NCI-H345 treated with DMSO at 0.1 percent for 48 hours (cell line): ENCODE measurements around the gene PCDHGB2.
"Not testable (repeated sequence)": the region's sequence is repeated elsewhere in the genome, so short reads cannot be mapped to it uniquely, and the experiment has no call there.

ENCODE experiments used
- DNase-seq: peaks from one replicate; lab custom pipeline; 2025; ENCODE audit not compliant: unreplicated experiment; lab: John Stamatoyannopoulos, UW

PCDHGB2 gene

DNA sequence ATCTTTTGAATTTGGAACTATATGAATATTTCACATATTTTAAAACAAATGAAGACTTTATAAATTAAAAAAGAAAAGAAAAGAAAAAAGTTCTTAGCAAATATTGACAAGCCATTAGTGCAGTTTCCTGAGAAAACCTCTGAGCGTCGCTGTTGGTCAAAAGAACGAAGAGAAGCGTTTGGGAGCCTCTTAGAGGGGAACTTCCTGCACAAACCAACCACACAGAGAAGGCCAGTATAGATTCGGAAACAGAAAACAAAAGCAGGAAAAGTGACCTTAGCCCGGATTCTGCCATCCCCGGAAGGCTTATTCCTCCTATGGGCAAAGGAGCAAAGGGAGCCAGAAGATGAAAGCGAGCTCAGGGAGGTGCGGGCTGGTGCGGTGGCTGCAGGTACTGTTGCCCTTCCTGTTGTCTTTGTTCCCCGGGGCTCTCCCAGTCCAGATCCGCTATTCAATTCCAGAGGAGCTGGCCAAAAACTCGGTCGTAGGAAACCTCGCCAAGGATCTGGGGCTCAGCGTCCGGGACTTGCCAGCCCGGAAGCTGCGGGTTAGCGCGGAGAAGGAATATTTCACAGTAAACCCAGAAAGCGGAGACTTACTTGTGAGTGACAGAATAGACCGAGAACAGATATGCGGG lies at the start of gene PCDHGB2:
TSS of gene PCDHGB2 (plus strand) at position 205 of the 637 bp plus-strand sequence. CDS start at position 347, 142 bp downstream.
- no peak for DNase-seq

DNA sequence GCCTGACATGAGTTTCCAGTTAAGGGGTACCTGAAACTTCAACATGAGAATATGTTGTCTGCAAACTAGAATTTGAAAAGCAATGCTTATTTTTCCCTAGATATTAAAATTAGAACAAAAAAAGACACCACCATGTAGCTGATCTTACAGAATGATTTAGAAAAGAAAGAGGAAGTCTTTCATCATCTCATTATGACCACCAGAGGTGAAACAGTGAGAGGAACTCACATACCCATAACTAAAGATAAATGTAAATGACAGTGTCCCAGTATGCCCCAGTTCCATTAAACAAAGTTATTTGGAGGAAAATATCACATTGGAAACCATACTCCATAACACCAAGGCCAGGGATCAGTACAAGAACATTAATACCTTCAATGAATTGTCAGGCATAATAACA lies 46.1 kb upstream of the PCDHGB2 start:
- no peak for DNase-seq

DNA sequence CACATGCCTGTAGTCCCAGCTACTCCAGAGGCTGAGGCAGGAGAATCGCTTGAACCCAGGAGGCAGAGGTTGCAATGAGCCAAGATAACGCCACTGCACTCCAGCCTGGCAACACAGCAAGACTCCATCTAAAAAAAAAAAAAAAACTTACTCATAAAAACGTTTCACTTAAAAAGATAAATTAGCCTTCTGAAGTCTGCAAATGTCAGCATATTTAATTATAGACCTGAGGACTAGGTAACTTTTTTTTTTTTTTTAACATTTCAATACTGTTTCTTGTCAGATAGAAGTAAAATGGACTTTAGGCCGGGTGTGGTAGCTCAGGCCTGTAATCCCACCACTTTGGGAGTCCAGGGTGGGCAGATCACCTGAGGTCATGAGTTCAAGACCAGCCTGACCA lies 42.8 kb upstream of the PCDHGB2 start:
- DNase-seq = not testable (repeated sequence)

DNA sequence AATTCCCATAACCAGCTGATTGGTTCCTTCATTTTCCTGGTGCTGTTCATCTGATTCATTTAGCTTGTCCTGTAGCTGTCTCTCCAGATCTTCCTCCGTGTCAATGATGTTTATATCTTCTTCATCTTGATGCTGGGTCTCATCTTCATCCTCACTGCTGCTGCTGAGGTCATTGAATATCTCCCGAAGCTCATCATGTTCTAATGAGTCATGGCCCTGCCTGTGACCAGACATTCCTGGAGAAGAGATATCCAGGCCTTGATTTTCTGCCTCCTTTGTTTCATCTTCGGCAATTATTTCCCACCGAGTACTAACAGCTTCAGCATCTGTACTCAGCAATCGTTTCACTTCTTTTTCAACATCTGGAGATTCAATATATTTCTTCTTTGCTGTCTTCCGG lies 40.6 kb upstream of the PCDHGB2 start:
- DNase-seq = no peak

DNA sequence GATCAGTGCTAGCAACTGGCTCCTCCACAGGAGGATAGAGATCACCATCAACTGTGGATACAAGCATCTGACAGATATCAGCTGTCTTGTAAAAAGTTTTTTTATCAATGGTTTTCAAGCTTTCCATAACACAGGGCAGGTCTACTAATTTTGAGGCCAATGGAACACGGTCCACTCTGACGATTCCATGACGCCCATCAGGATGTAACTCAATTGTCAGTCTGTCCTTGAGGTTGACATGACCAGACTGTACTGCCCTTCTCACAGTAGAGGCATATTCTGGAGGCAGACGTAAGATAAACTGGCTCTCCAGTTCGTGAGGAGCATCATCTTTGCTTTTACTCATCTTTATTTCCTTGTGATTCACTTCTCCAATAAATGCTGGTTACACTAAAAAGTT lies 40.1 kb upstream of the PCDHGB2 start:
- DNase-seq = no peak

DNA sequence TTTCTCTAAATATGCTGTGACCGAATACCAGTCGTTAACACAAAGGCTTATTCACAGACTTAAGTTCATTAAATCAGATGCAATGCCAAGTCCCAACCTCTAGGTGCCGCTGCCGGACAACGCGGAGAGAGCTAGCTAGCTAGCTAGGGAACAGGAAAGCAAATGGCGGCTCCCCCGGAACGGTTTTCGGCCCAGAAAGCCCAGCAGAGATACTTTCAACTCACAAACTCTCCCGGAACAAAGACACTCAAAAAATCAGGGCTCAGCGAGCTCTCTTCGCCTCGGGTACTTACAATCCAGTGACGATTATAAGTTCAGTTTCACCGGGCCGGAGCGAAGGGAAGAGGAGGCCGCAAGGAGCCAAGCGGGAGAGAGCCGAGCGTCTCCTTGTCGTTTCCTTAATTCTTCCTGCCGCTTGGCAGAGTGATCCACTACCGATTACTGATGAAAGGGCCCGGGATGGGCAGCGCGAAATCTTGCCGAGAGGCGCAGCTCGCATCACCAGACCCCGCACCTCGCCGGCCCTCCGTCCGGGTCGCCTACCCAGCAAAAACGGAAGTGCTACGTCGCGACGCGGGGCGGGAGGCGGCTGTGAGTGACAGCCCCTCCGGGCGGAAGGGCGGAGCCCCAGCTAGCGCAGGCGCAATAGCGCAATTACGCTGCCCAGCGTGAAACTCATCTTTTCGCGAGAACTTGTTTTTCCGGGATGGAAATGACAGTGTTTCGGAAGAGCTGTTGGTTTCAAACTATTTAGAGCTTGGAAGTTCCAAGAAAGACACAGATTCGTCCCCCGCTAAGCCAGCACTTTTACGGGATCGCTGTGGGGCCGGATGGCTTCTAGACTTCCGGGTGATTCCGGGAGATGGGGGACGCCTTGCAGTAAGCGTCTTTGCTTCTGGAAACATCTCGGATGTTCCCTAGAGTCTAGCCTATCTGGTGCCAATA lies 39.3 kb upstream of the PCDHGB2 start, which contains the start of gene TAF7:
TSS of gene TAF7 (minus strand) at position 560 of the 945 bp plus-strand sequence. CDS start 740 bp downstream, outside the sequence.
- DNase-seq = peak; percentile 86

DNA sequence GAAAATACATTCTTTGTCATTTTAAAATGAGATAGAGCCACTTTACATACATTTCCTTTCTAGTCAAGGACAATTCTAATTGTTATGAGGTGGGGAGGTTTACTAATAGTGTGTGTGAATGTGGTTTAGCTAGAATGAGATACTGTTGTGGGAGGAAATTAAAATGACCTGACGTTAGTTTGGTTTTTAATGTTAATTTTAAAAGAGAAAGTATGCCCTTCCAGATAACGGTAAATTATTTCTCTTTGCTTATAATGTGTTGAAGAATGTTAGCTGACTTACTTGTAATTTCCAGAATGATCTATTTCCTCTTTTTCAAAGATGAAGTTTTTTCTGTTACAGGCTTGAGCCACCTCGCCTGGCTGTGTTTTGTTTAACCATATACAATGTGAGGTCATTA lies 37.5 kb upstream of the PCDHGB2 start:
- no peak for DNase-seq

DNA sequence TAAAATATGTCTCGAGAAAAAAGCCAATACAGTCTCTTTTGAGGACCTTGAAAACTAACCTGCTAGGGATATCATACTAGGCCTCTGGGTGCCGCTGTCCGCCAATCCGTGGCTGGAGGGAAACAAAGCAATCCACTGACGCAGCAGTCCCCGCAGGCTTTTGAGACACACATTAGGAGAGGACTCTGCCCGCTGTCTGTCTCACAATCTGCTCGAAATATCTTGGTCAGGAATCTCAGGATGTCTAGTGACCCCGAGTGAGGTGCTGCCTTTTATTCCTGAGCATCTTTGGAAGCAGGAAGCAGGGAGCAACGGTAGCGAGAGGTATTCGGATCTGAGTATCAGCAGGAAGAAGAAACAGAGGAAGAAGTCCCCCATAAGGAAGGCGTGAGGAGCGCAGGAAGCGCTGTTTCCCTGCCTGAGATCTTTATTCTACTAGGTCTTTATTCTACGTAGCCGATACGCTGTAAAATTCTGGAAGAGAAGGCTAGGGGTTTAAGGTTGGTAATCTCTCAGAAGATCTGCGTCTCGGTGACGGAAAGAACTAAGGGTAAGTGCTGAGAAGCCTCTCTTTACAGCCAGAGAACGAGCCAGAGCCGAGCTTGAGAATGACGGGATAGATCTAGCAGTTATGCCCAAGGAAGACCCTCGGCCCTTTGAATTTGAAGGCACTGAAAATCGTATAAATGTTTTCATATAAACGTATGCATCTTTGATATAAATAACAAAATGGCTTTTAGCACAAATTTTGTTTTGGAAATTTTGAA lies 33.5 kb upstream of the PCDHGB2 start:
- DNase-seq = peak; percentile 35

DNA sequence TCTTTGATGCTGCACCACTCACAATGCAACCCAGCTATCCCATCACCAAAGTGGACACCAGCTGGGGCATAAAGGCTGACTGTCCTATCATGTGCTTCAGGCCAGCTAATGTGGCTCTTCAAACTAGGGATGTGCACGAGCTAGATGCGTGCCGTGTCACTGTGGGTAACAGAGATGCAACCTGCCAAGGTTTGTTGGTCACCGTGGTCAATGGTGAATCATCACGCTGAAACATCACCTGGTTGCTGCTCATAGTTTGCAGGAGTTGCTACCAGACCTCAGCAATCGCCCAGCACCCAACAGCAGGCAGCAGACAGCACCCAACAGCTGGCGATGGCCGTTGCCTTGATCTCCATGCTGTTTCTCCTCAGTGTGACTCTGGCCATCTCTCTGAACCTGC lies 31.6 kb upstream of the PCDHGB2 start:
- DNase-seq = no peak

DNA sequence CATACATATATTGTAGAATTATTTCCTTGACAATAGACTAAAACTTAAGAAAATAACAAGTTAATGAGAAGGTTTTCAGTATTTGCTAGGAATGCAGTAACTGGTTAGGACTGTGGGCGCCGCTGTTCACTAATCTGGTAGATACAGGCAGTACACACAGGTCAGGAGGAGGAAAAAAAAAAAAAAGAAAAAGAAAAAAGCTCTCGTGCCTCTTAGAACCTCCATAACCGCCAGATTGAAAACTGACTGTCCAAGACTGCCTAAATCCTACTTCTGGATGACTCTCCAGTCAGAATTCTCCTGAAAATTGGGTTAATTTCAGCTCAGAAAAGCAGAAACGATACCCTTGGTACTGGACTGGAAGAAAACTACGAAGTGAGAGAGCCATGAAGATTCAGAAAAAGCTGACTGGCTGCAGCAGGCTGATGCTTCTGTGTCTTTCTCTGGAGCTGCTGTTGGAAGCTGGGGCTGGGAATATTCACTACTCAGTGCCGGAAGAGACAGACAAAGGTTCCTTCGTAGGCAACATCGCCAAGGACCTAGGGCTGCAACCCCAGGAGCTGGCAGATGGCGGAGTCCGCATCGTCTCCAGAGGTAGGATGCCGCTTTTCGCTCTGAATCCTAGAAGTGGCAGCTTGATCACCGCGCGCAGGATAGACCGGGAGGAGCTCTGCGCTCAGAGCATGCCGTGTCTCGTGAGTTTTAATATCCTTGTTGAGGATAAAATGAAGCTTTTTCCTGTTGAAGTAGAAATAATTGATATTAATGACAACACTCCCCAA lies 29.3 kb upstream of the PCDHGB2 start, which contains the start of gene PCDHGA1:
TSS of gene PCDHGA1 (plus strand) at position 216 of the 782 bp plus-strand sequence.
- no peak for DNase-seq

DNA sequence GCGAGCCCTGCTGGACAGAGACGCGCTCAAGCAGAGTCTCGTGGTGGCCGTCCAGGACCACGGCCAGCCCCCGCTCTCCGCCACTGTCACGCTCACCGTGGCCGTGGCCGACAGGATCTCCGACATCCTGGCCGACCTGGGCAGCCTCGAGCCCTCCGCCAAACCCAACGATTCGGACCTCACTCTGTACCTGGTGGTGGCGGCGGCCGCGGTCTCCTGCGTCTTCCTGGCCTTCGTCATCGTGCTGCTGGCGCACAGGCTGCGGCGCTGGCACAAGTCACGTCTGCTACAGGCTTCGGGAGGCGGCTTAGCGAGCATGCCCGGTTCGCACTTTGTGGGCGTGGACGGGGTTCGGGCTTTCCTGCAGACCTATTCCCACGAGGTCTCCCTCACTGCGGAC lies 27.2 kb upstream of the PCDHGB2 start:
- DNase-seq = not testable (repeated sequence)

DNA sequence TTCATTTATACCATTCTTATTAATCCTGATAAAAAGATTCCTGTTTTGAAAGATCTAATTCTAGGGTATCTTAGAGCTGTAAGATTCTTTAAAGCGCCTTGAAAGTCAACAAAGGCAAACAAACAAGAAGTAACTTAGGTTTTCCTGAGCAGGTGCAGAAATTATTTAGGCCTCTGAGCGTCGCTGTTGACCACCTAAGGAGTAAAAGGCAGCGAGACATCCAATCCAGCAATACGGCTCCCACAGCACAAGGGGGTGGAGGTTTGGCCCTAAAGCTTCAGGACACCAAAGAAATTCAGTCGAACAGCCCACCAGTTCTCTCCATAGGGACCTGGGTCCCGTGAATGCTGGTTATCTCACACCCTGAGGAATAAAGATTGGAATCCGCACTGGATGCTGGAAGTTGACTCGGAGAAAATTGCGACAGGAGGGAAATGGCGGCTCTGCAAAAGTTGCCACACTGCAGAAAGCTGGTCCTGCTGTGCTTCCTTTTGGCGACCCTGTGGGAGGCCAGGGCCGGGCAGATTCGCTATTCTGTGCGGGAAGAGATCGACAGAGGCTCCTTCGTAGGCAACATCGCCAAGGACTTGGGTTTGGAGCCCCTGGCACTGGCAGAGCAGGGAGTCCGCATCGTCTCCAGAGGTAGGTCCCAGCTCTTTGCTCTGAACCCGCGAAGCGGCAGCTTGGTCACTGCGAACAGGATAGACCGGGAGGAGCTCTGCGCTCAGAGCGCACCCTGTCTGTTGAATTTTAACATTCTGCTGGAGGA lies 21.1 kb upstream of the PCDHGB2 start, which contains the start of gene PCDHGA2:
TSS of gene PCDHGA2 (plus strand) at position 223 of the 769 bp plus-strand sequence.
- no peak for DNase-seq

DNA sequence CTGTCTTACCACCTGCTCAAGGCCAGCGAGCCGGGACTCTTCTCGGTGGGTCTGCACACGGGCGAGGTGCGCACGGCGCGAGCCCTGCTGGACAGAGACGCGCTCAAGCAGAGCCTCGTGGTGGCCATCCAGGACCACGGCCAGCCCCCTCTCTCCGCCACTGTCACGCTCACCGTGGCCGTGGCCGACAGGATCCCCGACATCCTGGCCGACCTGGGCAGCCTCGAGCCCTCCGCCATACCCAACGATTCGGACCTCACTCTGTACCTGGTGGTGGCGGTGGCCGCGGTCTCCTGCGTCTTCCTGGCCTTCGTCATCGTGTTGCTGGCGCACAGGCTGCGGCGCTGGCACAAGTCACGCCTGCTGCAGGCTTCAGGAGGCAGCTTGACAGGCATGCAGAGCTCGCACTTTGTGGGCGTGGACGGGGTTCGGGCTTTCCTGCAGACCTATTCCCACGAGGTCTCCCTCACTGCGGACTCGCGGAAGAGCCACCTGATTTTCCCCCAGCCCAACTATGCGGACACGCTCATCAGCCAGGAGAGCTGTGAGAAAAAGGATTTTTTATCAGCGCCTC lies 18.9 kb upstream of the PCDHGB2 start:
- not testable (repeated sequence) for DNase-seq

DNA sequence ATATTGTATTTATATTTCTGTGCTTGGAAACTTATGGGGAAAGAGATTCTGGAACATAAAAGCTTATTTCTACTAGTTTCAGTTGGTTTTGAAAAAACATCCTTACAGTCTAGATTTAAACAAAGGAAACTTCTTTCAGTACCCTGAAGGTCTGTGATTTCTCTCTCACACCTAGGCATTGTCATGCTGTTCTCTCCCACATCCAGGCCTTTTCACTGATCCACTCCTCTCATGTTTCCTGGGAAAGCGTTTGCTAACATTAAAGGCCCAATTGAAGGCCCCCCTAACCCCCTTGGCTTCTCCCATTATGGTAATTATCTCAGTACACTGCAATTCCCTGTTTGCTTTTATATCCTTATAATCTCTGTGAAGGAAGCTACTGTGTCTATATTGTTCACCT lies 17.0 kb upstream of the PCDHGB2 start:
- no peak for DNase-seq

DNA sequence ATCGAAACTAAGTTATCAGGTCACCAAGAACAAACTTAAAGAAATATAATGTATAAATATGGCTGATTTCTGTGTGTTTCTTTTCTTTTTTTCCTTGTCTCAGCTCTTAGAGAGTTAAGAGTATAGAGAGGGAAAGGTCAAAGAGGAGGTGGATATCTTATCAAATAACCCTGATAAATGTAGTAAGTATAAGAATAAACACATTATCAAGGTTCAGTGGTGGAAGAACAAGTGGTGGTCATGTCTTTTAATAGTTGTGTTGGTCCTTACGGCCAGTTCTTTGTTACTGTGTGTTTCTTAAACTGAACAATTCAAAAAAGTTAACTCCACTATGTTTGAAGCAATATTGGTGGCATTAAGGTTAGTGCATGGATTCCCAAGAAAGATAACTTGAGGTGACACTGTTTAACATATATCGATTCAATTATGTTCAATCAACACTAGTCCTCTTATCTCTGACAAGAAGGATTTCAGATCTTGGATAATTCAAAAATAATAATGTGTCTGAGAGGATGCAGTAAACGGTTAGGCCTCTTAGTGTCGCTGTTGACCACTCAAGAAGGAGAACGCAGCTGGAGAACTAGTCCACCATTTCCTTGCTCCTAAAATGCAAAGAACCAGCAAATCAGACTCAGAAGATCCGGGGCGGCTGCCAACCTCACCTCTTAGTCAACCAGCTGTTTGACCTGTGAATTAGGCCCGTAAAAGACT lies 16.4 kb upstream of the PCDHGB2 start, which contains the start of gene PCDHGA3:
TSS of gene PCDHGA3 (plus strand) at position 588 of the 711 bp plus-strand sequence. CDS start 205 bp downstream, outside the sequence.
- no peak for DNase-seq

DNA sequence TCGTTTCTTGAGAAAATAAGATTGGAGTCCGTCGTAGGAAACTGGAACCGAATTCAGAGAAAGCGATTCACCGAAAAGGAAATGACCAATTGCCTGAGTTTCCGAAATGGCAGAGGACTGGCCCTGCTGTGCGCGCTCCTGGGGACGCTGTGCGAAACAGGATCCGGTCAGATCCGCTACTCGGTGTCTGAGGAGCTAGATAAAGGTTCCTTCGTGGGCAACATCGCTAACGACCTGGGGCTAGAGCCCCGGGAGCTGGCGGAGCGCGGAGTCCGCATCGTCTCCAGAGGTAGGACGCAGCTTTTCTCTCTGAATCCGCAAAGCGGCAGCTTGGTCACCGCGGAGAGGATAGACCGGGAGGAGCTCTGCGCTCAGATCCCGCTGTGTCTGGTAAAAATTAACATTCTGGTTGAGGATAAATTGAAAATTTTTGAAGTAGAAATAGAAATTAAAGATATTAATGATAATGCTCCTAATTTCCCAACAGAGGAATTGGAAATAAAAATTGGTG lies 15.8 kb upstream of the PCDHGB2 start:
- DNase-seq = no peak

DNA sequence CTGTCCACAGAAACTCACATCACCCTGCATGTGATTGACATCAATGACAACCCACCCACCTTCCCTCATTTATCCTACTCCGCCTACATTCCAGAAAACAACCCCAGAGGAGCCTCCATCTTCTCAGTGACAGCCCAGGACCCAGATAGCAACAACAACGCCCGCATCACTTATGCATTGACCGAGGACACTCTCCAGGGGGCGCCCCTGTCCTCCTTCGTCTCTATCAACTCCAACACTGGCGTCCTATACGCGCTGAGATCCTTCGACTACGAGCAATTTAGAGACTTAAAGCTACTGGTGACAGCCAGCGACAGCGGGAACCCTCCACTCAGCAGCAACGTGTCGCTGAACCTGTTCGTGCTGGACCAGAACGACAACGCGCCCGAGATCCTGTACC lies 14.5 kb upstream of the PCDHGB2 start:
- no peak for DNase-seq

DNA sequence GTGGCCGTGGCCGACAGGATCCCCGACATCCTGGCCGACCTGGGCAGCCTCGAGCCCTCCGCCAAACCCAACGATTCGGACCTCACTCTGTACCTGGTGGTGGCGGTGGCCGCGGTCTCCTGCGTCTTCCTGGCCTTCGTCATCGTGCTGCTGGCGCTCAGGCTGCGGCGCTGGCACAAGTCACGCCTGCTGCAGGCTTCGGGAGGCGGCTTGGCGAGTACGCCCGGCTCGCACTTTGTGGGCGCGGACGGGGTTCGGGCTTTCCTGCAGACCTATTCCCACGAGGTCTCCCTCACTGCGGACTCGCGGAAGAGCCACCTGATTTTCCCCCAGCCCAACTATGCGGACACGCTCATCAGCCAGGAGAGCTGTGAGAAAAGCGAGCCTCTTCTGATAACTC lies 13.8 kb upstream of the PCDHGB2 start:
- not testable (repeated sequence) for DNase-seq
